T-helper 1 cell treated with Interleukin-12 subunit alpha and Interleukin-12 subunit beta and Interleukin-4 antibody, amounts not matched to agents 30 ng/mL and 1 ng/mL, for 36 hours (primary cell): ENCODE measurements around the gene ZMIZ1. TPM values are rescaled to one million over a fixed set of nuclear protein-coding genes. Genes with fewer than 3 reads are reported as not detected.

Experiments used
- intact Hi-C: fragments of 100-400 bp; cut with micrococcal nuclease; formaldehyde crosslinking; loops from one replicate; pipeline ENCODE4 v1.15.1; 2024
- total RNA-seq: library from RNA; stranded (reverse); gene quantifications from 2 replicates; pipeline ENCODE4 v1.2.3, GENCODE V29; 2022

Gene ZMIZ1
- total RNA-seq, 1 donor from 2014 or later: 51.2 TPM

DNA sequence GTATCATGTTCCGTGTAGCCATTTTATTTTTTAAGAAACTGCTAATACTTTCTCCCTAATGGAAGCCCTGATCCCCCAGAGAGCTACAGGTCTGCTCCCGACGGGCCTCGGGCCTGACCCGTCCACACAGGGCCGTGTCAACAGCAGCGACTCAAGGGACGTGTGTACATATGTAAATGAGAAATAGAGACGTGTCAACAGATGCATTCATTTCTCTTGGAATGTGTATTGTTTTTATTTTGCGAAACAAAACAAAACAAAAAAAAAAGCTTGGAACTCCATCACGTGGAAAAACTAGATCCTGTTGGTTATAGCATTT lies 246.8 kb downstream of the ZMIZ1 start:
- intact Hi-C loops: no loop called here

- intact Hi-C loops: loop anchor here (1.0 kb wide), 4 partner anchors 14 to 72 kb away; partner anchors contain the start of gene PPIF
Measured at GRCh38 chr10:79316671-79317431, 248.1 kb downstream of the ZMIZ1 start.

- intact Hi-C loops: no loop called here
Measured at GRCh38 chr10:79318369-79318768, 249.6 kb downstream of the ZMIZ1 start.

DNA sequence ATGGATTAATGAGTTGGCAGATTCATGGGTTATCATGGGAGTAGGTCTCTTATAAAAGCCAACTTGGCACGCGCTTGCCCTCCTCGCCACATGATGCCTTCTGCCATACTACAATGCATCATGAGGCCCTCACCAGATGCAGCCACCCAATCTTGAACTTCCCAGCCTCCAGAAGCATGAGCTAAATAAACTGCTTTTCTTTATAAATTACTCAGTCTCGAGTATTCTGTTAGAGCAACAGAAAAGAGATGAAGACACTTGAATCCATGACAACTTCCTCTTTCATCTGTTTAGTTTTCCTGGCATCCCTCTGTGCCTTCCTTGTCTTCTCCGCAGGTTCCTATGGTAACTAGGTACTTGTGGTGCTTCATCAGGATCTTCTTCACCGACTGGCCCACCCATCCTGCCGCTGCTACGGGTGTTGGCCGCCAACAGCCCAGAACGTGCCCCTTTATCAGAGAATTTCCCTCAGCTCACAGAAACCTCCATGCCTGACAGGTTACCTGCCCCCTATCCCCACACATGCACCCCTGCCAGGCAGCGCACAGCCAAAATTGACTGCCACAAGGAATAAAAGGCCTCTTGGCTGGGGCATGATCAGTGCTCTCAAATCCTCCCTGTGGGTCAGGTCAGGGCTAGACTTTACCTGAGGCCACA lies 250.5 kb downstream of the ZMIZ1 start:
- intact Hi-C loops: no loop called here

DNA sequence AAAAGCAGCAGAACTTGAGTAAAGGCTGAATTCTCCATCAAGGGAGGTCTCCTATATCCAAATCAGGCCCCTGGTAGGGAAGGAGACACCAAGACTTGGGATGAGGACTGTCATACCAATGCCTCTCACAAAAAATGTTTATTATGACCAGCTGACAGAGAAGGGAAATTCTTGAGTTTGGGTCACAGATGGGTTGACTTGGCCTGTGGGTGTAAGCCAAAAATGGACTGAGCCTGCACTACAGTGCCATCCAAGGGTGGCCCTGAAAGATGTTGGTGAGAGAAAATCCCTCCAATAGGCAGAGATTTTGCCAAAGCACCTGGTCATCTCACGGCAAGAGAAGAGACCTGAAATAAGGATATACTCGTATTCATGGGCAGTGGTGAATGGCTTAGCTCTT lies 251.6 kb downstream of the ZMIZ1 start:
- intact Hi-C loops: loop anchor here (5.0 kb wide), 2 partner anchors 253 to 348 kb away; partner anchors contain the start of gene ZMIZ1

- intact Hi-C loops: loop anchor here (5.0 kb wide), 2 partner anchors 254 to 349 kb away; partner anchors contain the start of gene ZMIZ1
Measured at GRCh38 chr10:79320820-79321493, 252.2 kb downstream of the ZMIZ1 start.

GRCh38 chr10:79321494-79321882 lies 252.7 kb downstream of the ZMIZ1 start:
- intact Hi-C loops: loop anchor here (5.0 kb wide), 2 partner anchors 254 to 349 kb away; partner anchors contain the start of gene ZMIZ1

- intact Hi-C loops: loop anchor here (2.0 to 5.0 kb wide), 3 partner anchors 73 to 350 kb away; partner anchors contain the start of gene ZMIZ1
Measured at GRCh38 chr10:79321951-79322350, 253.2 kb downstream of the ZMIZ1 start.

DNA sequence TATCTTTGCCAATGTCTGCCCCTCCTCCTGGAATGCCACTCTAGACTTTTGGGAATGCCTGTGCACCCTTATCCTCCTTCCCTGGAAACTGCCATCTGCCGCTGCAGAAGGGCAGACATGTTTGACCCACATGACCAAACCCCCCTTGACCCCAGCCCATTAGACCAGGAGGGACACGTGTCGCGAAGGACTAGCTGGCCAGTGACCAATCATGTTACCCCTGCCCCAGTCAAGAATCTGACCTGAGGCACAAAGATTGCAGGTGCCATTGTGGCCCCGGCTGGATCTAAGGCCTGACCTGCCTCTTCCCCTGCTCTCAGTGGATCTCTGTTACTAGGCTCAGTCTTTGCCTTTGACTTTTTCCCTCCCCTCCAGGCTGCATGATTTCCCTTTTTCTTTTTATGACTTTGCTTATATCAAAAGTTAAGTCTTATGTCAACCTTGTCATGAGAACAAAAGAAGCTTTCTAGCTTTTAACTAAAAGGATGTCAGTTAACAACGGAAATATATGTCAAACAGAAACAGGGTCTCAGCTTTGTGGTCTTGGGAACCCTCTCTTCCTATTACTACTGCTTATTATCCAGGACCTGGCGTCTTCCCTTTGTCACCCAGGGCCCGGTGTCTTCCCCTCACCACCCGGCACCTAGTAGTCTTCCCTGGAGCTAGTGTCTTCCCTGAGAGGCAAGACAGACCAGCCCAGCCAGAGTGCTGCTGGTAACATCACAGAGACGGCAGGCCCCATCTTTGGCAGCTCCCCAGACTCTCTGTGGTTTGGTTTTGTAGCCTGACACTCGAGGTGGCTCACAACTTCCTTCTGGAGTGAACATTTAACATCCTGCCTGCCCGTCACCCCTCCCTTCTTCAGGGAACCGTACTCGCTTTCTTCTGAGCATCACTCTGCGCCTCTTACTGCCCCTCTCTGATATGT lies 254.1 kb downstream of the ZMIZ1 start:
- intact Hi-C loops: loop anchor here (1.0 to 5.0 kb wide), 5 partner anchors 8 to 351 kb away; partner anchors contain the start of genes PPIF and ZMIZ1

GRCh38 chr10:79323602-79324001 lies 254.8 kb downstream of the ZMIZ1 start:
- intact Hi-C loops: loop anchor here (1.0 to 5.0 kb wide), 5 partner anchors 8 to 351 kb away; partner anchors contain the start of genes PPIF and ZMIZ1

- intact Hi-C loops: loop anchor here (5.0 kb wide), 2 partner anchors 257 to 352 kb away; partner anchors contain the start of gene ZMIZ1
Measured at GRCh38 chr10:79324032-79324695, 255.4 kb downstream of the ZMIZ1 start.

DNA sequence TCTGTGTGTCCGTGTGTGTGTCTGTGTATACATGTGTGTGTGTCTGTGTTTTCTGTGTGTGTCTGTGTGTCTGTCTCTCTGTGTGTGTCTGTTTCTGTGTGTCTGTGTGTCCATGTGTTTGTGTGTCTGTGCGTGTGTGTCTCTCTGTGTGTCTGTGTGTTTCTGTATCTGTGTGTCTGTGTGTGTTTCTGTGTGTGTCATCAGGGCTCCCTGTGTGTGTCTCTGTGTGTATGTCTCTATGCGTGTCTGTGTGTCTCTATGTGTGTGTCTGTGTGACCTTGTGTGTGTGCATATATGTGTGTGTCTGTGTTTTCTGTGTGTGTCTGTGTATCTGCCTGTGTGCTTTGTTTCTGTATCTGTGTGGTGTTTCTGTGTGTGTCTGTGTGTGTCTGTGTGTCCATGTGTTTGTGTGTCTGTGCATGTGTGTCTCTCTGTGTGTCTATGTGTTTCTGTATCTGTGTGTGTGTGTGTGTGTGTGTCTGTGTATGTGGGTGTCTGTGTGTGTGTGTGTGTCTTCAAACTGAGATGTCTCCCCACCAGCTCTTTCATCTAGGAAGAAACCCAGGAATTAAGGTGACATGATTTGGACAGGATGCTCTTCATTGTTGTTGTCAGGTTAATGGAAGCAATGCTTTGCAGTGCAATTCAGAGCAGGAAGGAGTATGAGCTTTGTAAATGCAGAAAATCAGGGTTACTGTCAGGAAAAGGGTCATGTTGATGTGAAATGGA lies 257.8 kb downstream of the ZMIZ1 start:
- intact Hi-C loops: no loop called here

DNA sequence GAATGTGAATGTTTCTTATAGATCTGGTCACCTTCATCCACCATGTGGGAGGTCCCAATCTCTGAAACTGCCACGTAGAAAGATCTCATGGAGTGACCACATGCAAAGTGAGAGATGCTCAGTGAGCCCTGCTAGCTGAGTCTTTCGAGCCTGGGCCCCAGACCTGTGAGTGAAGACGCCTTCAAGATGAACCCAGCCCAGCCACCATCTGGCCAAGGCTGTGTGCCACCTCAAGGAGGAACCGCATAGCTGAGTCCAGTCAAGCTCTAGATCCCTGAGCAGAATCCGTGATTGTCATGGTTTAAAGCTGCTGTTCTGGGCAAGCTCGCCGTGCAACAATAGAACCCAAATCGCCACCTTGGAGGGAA lies 258.3 kb downstream of the ZMIZ1 start:
- intact Hi-C loops: no loop called here

DNA sequence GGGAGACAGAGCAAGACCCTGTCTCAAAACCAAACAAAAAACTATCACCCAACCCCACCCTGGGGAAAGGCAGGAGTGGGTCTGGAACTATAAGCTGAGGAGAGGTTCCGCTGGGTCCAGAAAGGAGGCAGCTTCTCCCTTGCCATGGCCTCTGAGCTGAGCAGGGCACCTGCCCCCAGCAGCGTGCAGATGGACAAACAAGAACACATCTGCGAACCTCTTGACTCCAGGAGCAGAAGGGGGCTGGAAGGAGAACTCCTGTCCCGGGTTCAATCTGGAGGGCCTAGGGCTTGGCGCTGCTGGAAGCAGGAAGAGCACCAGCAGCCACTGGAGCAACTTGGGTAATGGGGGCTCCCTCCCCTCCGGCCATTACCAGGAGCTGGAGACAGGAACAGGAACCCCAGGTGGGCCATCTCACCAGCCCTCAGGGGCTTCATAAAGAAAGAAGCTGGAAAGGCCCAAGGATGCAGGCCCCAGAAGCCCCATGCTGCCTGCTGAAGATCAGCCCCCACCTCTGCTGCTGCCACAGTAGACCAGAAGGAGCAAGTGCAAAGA lies 259.5 kb downstream of the ZMIZ1 start:
- intact Hi-C loops: no loop called here

GRCh38 chr10:79328737-79329504 lies 260.2 kb downstream of the ZMIZ1 start:
- intact Hi-C loops: no loop called here

DNA sequence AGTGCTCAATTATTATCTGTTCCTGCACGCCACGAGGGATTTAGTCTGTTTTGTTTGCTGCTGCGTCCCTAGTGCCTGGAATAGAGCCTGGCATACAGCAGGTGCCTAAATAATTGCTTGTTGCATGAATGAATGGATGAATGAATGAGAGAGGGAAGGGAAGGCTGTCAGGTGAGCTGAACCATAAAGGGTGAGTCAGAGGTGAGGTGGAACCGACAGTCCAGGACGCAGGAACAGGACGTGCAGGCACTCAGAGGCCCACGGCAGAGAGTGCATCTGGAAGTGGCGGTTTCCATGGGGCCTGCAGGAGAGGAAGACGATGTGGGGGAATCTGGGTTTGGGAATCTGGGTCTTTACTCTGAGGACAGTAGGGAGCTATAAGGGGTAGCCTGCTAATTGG lies 260.8 kb downstream of the ZMIZ1 start:
- intact Hi-C loops: no loop called here

DNA sequence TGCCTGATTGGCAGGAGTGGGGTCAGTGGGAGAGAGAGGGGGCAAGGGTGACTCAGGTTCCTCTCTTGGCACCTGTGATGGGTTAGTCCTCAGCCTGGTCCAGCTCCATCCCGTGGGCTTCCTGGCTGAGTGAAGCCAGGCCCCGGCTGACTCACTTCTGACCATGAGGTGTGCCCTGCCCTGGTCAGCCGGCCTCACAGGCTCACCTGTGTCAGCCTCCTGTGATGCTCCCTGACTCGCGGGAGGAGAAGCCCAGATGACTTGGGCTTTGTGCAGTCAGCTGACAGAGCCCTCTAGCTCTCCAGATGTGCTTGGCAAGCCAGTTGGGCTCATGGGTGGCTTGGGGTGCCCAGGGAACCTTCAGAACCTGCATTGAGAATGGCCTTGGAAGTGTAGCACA lies 262.5 kb downstream of the ZMIZ1 start:
- intact Hi-C loops: loop anchor here (1.0 kb wide), 4 partner anchors 8 to 114 kb away; partner anchors contain the start of genes PPIF and ZCCHC24

- intact Hi-C loops: loop anchor here (1.0 kb wide), 4 partner anchors 8 to 114 kb away; partner anchors contain the start of genes PPIF and ZCCHC24
Measured at GRCh38 chr10:79331709-79332108, 262.9 kb downstream of the ZMIZ1 start.
